Breast epithelium (tissue), 3 donors: Measurements from ENCODE around the gene SC5D.

Experiments
- CTCF ChIP-seq, 3 donors: fragments of 450-650 bp; IDR thresholded peaks; one replicate each; pipeline ENCODE4 v1.5.1; 2016 to 2017; ENCODE audit warnings: antibody characterized with exemption in 3 of 3, mild to moderate bottlenecking in 3 of 3, moderate library complexity in 3 of 3
- POLR2A ChIP-seq: fragments of 450-650 bp; IDR thresholded peaks from one replicate; pipeline ENCODE4 v1.6.1; 2016; ENCODE audit warnings: antibody characterized with exemption, mild to moderate bottlenecking, moderate library complexity
- POLR2AphosphoS5 ChIP-seq, 3 donors: sonication (generic); formaldehyde crosslinking; IDR thresholded peaks; one replicate each; pipeline ENCODE4 v1.6.1; 2017; ENCODE audit warnings: antibody characterized with exemption in 3 of 3

- TF ChIP-seq CTCF (IDR thresholded peaks at IDR 0.05) (no peak), POLR2AphosphoS5 (IDR thresholded peaks at IDR 0.05) (no peak), POLR2A (no peak)
These were observed 44.5 kb downstream of the SC5D start for GRCh38 chr11:121337078-121337477.
